HEK293T (cell line): Measurements from ENCODE around the gene WASF1.

Experiments used
- CTCF ChIA-PET: fragments of 350-600 bp; formaldehyde crosslinking; extraction: SDS; loops from one replicate; lab custom pipeline; 2021; ENCODE audit warnings: antibody characterized with exemption, inconsistent platforms; lab: Yijun Ruan, JAX
- POLR2A ChIA-PET: fragments of 350-600 bp; formaldehyde crosslinking; extraction: SDS; loops from one replicate; lab custom pipeline; 2020; ENCODE audit warnings: antibody characterized with exemption, inconsistent platforms; lab: Yijun Ruan, JAX
- DNase-seq: peaks from one replicate; pipeline ENCODE4 v3.0.0; 2012; ENCODE audit warnings: mixed read lengths; ENCODE audit errors: extremely low spot score
- ARNT ChIP-seq: fragments of 450-650 bp; IDR thresholded peaks from 2 replicates; pipeline ENCODE4 v1.6.1; 2017; ENCODE audit warnings: mild to moderate bottlenecking
- BHLHE40 ChIP-seq: fragments of 450-650 bp; IDR thresholded peaks from 2 replicates; pipeline ENCODE4 v1.6.1; 2016; ENCODE audit warnings: mild to moderate bottlenecking, moderate library complexity, borderline replicate concordance
- FOXA1 ChIP-seq: fragments of 450-650 bp; IDR thresholded peaks from 2 replicates; pipeline ENCODE4 v1.6.1; 2016; ENCODE audit warnings: mild to moderate bottlenecking
- FOXK2 ChIP-seq: fragments of 450-650 bp; IDR thresholded peaks from 2 replicates; pipeline ENCODE4 v1.6.1; 2016; ENCODE audit warnings: mild to moderate bottlenecking
- ZNF384 ChIP-seq: fragments of 450-650 bp; IDR thresholded peaks from 2 replicates; pipeline ENCODE4 v1.6.1; 2016
- TF ChIP-seq, protein P1 (sequence below): fragments of 450-650 bp; IDR thresholded peaks from 2 replicates; pipeline ENCODE4 v1.6.1; 2016

WASF1 gene

GRCh38 chr6:110053395-110054240, 125.9 kb downstream of the WASF1 start:
- CTCF ChIA-PET = interaction anchor here (0.6 to 1.4 kb wide), 7 partner anchors 9 to 526 kb away, joined by 3 to 11 read pairs (median 3); no protein-coding TSS in a partner anchor
- TF ChIP-seq, protein P1, sequence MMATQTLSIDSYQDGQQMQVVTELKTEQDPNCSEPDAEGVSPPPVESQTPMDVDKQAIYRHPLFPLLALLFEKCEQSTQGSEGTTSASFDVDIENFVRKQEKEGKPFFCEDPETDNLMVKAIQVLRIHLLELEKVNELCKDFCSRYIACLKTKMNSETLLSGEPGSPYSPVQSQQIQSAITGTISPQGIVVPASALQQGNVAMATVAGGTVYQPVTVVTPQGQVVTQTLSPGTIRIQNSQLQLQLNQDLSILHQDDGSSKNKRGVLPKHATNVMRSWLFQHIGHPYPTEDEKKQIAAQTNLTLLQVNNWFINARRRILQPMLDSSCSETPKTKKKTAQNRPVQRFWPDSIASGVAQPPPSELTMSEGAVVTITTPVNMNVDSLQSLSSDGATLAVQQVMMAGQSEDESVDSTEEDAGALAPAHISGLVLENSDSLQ = no peak
- TF ChIP-seq ZNF384 = 0 out of 2 replicates have a peak, but pooled peaks have one; percentile 26
- POLR2A ChIA-PET = no interaction called here
- peak; percentile 70 for DNase-seq

DNA sequence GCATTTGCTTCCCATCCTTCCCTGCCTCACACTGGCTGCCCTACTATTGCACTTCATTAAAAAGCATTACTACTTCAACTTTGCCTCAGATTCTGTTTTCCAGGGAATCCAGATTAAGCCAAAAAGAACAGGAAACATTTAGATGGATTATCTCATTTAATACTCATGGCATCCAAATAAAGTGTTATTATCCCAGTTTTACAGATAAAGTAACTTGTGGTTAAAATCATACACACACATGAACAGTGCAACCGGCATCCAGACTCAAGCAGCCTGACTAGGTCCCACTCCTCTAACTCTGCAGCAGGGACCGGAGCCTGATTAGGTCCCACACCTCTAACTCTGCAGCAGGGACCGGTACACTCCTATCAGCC, 129.0 kb downstream of the WASF1 start:
- ChIA-PET POLR2A (no interaction called here), CTCF (interaction anchor here (0.8 kb wide), 1 partner anchor 11 kb away, joined by 3 read pairs; no protein-coding TSS in a partner anchor)
- DNase-seq = no peak
- TF ChIP-seq FOXK2 (no peak), FOXA1 (no peak), ARNT (no peak), BHLHE40 (no peak)
- TF ChIP-seq, protein P1 = no peak
